Posterior cingulate gyrus (tissue), 11 donors: ENCODE results near the gene TVP23C.
A peak's percentile ranks its signal among the peaks of the same experiment; 100 is the strongest.

Experiments
- DNase-seq, 10 donors: peaks; one replicate each; pipeline versions ENCODE4 v3.0.0 to v3.0.0-alpha.2; 2020 to 2021; ENCODE audit warnings: mixed read lengths in 3 of 10
- intact Hi-C: fragments of 100-400 bp; cut with DNase I; formaldehyde crosslinking; loops from one replicate; pipeline ENCODE4 v1.15.1; 2023

TVP23C gene

DNA sequence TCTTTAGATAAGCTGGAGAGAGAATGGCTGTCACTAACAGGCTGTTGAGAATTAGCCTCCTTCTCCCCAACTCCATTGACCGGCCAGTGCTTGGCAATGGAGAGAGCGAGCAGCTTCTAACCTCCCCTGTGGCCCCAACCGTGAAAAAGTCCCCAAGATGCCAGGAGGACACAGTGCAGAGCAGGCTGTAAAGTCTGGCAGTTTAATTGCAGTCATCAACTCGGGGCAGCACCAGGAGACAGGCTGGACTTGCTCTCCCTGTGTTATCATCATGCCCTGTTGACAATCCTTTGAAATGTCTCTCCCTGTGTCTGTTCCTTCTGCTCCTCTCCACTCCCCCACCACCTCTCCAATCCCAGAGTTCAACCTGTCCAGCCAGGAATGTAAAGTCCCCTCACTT lies 95.2 kb downstream of the TVP23C start:
- DNase-seq: no peak
- intact Hi-C loops: no loop called here

DNA sequence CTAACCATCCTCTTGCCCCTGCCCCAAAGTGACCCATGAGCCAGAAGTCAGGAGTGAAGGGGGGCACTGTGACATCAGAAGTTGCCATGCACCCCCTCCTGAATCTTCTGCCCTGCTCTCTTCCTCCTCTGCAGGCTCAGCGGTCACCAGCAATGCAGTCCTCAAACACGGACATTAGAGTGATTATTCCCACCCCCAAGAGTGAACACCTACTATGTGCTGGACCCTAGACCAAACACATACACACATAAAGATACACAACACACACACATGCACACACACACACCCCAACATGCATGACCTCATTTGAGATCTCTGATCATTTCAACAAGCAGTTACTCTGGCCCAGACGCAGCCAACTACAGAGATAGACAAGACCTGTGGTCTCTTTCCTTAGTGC lies 95.7 kb downstream of the TVP23C start, which contains the start of gene CDRT4:
Gene CDRT4 (minus strand): TSS at position 30 of the 400 bp plus-strand sequence. CDS start 27,383 bp downstream, outside the sequence.
- no peak for DNase-seq
- intact Hi-C loops: no loop called here

DNA sequence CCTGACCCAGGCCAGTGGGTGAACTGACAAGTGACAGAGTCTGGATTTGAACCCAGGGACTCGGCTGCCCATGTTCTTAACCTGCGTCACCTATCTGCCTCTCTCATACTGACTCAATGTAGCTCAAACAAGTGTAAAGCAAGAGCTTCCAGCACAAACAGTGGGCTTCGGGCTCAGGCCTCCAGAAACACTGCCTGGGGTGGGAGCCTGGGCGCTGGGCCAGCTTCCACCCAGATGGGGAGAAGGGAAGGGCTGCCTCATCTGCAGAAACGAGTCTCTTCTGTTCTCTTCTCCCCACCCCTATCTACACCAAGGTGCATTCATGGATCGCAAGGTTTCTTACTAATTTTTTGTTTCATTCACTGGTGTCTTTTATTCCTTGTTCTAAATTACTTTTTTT lies 97.2 kb downstream of the TVP23C start:
- intact Hi-C loops: no loop called here
- no peak for DNase-seq

DNA sequence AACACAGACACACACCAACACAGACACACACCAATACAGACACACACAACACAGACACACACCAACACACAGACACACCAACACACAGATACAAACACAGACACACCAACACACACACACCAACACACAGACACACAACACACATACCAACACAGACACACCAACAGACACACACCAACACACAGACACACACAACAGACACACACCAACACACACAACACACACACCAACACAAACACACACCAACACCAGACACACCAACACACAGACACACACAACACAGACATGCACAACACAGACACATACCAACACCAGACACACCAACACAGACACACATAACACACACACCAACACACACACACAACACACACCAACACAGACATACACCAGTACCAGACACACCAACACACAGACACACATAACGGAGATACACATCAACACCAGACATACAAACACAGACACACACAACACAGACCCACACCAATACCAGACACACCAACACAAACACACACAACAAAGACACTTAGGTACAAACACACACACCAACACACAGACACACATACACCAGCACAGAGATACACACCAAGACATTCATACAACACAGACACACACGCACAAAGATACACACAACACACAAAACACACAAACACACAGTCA lies 98.1 kb downstream of the TVP23C start:
- DNase-seq: no peak
- intact Hi-C loops: no loop called here

DNA sequence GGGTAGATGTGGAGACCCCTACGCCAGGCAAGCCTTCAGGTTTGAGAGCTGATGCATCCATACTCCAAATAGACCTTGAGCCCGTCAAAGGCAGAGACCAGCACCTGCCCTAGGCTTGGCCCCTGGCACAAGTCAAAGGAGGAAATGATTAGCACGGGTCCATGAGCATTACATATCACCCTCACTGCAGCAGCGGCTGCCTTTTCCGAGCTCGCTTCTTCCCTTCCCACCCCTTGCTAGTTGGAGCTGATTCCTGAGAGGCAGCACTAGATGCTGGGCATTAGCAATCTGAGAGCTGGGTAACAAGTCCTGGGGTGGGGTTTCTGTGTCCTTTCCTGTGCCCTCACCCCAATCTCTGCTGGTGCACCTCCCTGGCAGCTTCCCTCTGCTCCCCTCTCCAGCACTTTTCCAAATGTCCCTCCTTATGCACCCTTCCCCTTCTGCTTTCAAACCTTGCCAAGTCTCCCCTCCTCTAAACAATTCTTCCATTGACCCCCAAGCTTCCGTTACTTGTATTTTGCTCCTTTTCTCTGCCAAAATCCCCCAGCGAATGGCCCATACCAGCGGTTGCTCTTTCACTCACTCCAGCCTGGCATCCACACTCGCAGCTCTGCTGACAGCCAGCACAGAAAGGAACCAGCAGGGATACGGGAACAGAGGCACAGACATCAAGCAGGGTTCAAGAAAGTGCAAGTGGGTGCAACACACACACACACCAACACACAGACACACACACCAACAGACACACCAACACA lies 98.9 kb downstream of the TVP23C start:
- DNase-seq: peak in 1 of 10 donors; percentile 16
- intact Hi-C loops: no loop called here

DNA sequence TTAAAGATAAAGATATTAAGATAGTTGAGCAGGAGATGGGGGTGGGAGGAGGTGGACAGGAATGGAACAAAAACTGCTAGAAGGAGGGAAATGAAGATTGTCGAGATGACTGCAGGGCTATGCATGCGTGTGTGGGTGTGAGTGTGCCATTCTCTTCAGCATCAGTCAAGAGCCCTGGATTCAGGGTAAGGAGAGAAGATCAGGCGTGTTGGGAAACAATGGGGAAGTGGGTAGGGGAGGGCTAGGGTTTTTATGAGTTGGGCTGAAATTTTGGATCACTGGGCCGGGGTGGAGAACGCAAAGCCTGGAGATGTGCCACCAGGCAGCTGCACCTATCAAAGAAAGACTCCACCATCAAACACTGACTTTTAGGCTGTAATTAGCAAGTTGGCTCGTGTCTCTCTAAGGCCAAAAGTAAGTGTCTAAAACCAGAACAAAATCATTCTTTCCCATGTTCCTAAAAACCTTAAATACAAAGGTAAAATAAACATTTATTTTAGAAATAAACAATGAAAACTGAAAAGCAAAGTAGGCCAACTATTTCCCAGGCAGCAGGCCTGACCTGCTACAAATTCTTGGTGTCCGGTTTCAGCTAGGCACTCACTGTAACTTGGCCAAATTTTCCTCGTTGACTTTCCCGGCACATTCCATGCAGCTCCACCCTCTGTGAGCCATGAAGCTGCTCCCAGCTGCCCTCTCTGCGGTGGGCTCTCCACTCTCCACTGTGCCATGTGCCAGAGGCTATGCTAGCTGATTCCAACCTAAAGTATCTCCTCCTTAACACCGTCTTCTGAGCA lies 100.1 kb downstream of the TVP23C start:
- intact Hi-C loops: no loop called here
- peak in 2 of 10 donors; percentile 15 to 70 for DNase-seq

DNA sequence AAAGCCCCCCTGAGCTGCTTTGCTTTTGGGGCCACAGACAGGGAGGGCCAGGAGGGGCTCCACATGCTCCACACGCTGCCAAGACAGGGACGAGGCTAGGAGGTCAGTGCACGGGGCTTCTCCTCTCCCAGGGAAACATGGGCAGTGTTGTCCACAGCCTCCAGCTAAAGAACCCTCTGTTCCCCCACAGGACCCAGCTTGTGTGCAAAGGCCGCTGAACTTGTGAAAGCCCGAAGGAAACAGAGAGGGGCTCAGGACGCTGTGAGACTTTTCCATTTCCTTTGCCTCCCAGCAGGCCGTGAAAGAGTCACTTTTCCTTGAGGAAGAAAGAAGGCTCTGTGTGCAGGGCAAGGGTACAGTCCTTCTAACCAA lies 105.6 kb downstream of the TVP23C start:
- peak in 5 of 10 donors; percentile 24 to 83 (median 39) for DNase-seq
- intact Hi-C loops: loop anchor here (2.0 to 5.0 kb wide), 2 partner anchors 45 to 195 kb away; no protein-coding TSS in a partner anchor

DNA sequence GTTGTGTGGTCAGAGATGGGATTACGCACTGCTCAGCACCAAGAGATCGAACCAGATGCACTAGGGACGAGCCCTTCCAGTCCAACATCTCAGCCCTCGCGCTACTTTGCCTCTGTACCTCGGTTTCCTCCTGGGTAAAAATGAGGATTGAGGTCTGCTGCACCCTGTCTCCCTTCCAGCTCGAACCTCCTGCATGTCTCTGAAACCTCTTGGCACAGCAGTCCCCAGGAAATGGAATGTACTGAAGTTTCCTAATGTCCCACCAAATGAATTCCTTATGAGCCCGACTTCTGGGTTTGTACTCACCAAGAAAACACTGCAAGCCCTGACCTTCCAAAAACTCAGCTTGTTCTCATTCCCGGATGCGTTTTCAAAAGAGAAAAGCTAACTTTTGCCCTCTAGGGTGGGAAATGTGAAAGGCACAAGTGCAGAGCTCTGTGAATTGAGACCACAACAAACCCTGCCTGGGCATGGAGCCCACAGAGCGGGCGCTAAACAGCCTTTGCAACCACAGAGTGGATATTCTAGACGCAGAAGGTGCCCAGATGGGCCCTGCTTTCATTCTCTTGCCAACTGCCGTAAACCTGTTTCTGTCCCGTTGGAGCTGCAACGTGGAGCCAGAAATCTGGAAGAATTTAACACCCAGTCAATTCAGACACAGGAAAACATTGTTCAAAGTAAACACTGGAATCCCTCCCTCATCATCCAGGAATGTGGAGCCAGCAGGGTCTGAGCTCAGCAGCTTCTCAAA lies 106.1 kb downstream of the TVP23C start:
- intact Hi-C loops: loop anchor here (2.0 to 5.0 kb wide), 2 partner anchors 45 to 194 kb away; no protein-coding TSS in a partner anchor

DNA sequence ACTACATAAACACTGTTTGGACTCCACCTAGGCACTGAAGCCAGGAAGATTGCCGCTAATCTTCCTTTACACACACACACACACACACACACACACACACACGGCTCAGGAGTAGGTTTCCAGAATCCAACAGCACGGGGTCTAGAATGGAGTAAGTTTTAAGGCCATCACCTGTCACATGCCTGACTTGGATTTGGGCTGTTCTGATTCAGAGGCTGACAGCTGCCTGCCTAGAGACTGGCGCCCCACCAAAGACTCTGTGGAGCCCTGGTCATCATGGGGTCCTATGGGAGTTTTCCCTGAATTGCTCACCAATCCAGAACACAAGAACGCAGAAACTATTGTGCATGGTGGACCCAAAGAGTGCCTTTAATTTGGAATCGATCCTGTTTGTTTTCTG lies 106.8 kb downstream of the TVP23C start:
- DNase-seq: no peak
- intact Hi-C loops: loop anchor here (2.0 to 5.0 kb wide), 2 partner anchors 46 to 194 kb away; no protein-coding TSS in a partner anchor

More for the DNA sequence above, 106.1 kb downstream of the TVP23C start:
- peak in 9 of 10 donors; percentile 52 to 95 (median 74) for DNase-seq

DNA sequence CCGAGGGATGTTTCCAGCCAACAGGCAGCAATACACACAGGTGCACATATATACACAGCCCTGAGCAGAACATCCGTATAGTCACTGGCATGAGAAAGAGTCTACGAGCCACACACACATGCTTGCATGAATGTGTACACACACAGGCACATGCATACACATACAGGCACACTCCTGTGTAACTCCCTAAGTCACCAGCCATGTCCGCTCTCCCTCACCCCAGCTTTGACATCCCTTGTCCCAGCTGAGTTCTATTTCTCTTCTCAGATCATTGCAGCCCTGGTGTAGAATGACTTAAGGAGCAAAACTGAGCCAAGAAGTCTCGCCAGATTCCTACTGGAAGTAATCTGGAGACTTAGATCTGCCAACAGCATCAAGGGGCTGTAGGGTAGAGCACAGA lies 108.9 kb downstream of the TVP23C start:
- DNase-seq: no peak
- intact Hi-C loops: no loop called here

DNA sequence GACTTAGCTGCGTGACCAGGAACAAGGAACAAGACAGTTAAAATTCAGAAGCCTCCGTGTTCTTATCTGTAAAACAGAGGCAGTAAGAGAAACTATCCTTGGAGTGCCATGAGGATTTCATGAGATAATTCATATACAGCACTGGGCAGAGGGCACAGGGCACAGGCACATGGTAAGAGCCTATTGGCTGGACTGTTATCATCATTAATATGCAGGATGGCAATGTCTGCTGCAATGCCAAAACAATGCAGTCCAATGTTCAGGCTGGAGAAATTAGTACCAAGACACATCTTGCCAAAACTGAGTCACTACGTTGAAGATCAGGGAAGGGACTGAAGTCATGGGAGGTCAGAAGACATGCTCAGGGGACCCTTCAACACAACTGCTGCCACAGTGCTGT lies 109.5 kb downstream of the TVP23C start:
- intact Hi-C loops: no loop called here

DNA sequence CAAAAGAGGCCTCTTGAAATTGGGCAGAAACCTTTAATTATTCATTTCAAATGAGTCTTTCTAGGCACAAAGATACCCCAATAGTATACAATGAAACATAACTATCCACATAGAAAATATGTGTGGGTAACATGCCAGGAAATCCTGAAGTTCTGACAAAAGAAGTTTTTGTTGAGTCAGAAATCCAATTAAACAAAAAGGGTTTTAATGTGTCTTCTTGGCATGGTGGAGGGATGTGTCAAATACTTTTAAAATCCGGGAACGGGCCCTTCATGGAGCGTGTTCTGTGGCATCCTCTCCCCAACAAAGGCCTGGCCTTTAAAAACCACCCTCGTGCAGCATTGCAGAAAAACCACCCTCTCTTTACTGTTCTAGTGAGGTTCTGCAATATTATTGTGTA lies 110.0 kb downstream of the TVP23C start:
- DNase-seq: no peak
- intact Hi-C loops: no loop called here

More for the DNA sequence above, 109.5 kb downstream of the TVP23C start:
- peak in 1 of 10 donors; percentile 35 for DNase-seq

DNA sequence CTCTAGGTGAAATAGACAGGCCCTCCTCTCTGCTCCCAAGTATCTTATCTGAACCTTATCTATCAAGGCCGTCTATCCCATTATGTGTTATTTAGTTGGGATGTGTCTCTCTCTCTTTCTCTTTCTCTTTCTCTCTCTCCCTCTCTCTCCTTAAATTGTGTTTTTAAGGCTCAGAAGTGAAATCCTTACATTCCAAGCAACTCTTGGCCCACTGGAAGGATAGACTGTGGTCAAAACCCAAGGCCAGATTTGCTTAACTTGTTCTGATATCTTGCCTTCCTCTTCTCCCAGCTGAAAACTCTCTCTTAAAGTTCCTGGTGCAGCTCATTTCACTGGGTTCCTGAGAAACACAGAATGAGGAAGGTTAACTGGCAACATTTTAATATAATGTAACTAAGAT lies 110.5 kb downstream of the TVP23C start:
- no peak for DNase-seq
- intact Hi-C loops: no loop called here
